Loucy (cell line): ENCODE measurements around the gene SLC25A14.

Experiments used
- EZH2phosphoT487 ChIP-seq: fragments of 200-600 bp; IDR thresholded peaks from 2 replicates; pipeline ENCODE4 v1.6.1; 2018; ENCODE audit warnings: antibody characterized with exemption, mild to moderate bottlenecking, moderate library complexity, borderline replicate concordance
- TF ChIP-seq, protein P1 (sequence below): fragments of 200-600 bp; sonication (generic); conservative IDR thresholded peaks from 2 replicates; pipeline ENCODE4 v1.5.1; 2014; ENCODE audit warnings: mild to moderate bottlenecking, antibody characterized with exemption, low read length

DNA sequence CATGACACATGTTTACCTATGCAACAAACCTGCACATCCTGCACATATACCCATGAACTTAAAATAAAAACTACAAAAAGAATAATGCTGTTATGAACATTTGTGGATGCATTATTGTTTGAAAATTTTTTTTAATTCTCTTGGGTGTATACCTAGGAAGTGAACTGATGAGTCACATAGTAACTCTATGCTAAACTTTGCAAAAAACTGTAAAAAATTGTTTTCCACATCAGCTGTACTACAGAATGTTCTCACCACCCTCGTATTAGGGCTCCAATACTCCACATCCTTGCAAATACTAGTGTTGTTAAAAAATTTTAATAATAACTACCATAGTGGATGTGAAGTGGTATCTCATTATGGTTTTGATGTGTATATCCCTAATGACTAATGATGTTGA, 37.7 kb upstream of the SLC25A14 start:
- TF ChIP-seq, protein P1, sequence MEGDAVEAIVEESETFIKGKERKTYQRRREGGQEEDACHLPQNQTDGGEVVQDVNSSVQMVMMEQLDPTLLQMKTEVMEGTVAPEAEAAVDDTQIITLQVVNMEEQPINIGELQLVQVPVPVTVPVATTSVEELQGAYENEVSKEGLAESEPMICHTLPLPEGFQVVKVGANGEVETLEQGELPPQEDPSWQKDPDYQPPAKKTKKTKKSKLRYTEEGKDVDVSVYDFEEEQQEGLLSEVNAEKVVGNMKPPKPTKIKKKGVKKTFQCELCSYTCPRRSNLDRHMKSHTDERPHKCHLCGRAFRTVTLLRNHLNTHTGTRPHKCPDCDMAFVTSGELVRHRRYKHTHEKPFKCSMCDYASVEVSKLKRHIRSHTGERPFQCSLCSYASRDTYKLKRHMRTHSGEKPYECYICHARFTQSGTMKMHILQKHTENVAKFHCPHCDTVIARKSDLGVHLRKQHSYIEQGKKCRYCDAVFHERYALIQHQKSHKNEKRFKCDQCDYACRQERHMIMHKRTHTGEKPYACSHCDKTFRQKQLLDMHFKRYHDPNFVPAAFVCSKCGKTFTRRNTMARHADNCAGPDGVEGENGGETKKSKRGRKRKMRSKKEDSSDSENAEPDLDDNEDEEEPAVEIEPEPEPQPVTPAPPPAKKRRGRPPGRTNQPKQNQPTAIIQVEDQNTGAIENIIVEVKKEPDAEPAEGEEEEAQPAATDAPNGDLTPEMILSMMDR: no peak
- no peak for TF ChIP-seq EZH2phosphoT487
